Left hindlimb (tissue), 1 donor: Measurements from ENCODE around the gene PLEKHG5.
A peak's percentile ranks its signal among the peaks of the same experiment; 100 is the strongest.

Source experiments
- DNase-seq: peaks from one replicate; pipeline ENCODE4 v3.0.0-alpha.2; 2018

The PLEKHG5 gene

DNA sequence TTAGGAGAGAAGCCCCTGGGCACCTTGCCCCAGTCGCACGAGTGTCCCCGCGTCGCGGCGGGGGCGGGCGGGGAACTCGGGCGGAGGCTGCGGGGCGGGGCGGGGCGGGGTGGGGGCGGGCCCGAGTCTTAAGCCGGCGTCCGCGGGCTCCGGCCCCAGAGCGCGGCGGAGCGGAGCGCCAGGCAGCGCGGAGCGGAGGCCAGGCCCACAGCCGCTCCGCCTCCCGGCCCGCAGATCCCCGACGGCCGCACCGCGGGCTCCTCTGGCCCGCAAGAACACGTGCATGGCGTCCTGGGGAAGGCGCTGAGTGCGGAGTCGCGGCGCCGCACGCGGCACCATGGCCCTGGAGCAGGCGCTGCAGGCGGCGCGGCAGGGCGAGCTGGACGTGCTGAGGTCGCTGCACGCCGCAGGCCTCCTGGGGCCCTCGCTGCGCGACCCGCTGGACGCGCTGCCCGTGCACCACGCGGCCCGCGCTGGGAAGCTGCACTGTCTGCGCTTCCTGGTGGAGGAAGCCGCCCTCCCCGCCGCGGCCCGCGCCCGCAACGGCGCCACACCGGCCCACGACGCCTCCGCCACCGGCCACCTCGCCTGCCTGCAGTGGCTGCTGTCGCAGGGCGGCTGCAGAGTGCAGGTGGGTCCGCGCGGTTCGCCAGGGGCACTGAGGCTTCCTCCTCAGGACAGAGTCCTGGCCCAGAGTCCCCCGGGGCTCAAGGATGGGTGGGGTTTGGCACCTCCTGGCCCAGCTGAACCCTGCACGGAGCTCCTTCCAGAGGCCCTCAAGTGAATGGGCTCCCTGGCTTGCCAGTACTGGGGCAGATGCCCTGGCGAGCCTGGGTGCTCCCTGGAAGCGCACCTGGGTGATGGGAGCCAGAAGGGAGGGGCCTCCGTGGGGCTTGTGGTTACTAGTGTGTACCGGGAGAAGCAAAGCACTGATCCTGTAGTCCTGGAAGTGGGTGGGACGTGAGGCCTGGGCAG, 66.6 kb downstream of the PLEKHG5 start, which contains the start of gene ESPN:
TSS of gene ESPN (plus strand) at position 158 of the 975 bp plus-strand sequence. CDS start at position 338, 180 bp downstream.
- no peak for DNase-seq

DNA sequence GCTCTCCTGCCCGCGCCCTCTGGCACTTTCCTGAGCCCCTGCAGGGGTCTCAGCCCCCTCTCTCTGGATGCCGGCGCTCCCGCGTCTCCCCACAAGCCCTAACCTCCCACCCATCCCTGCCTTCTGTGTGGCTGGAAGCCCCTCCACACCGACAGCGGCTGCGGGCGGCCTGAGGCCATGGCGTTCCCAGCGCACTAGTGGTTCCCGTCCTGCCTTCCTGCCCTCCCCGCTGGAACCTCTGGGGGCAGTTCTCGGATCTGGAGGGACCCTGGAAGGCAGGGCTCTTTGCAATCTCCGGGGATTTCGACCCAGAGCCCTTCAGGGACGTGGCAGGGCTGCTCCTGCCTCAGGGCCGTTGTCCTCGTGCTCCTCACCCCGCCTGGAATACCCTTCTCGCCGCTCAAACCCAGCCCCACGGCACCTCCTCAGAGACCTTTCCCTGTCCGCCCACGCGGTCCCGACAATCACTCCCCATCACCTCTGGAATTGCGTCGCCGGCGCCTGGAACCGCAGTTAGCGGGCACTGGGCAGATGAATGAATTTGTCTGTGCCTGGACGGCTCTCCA, 67.4 kb downstream of the PLEKHG5 start:
- DNase-seq = no peak

DNA sequence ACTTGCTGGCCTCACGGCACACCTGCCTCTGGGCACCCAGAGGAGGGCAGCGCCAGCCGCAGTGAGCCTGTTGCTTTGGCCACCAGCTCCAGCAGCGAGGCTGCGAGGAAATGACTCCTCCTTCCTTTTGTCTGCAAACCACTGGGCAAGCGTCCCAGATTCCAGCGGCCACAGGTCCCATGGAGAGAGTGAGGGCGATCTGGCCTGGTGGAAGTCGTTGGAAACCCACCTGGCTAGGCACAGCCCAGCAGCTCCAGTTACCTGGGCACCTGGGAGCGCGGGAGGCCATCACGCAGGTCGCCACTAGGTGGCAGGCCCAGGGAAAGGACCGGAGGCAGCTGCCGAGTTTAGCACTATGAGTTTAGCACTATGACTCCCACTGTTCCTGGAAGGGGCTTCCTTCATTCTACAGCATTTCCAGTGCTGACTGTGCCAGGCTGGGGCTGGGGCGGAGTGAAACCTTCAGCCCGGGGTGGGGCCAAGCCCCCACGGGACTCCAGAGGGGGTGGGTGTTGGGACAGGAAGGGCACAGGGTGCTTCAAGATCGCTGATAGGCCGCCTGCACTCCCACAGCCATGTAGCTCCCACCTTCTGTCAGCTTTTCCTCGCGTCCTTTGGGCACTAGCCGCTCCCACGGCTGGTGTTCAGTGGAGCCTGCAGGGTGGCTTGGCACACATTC, 68.0 kb downstream of the PLEKHG5 start:
- DNase-seq = no peak

DNA sequence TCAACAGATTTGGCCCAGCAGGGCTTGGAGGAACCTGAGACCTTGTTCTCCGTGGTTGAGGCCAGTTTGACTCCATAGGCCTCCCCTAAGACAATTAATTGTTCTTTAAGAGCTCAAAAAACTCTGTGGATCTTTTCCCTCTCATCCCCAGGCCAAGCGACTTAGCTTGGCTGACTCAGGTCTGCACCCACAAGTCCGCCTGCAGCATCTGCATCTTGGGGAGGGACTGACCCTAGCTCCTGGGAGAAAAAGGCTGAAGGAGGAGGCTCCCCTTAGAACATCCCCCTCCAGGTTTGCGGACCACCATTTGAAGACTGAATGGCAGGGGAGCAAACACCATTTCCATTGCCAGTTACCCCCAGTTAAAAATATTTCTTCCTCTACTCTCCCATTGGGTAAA, 70.2 kb downstream of the PLEKHG5 start:
- no peak for DNase-seq

DNA sequence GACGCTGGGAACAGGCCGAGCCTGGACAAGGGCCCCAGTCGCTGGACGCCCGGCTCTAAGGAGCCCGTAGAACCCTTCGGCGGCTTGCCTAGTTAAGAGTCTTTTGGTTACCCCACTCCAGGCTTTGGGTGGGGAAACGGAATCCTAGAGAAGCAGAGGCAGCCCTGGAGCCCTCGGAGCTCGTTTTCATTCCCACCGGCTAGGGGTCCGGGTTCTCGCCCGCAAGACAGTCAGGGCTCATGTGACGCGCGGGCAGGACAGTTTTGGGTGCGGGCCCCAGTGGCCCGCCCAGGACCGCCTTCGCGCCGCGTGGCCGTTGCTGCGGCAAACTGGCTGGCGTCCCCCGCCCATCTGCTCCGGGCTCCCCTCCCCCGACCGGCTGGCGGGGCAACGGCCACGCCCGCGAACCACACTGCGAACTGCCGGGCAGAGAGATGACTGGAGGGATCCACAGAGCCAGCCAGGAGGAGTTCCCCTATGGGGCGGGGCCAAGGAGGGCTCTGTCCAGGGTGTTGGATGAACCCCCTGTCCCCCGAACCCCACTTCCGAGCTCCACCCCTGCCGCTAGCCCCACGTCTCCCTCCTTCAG, 70.9 kb downstream of the PLEKHG5 start:
- DNase-seq = peak; percentile 61

DNA sequence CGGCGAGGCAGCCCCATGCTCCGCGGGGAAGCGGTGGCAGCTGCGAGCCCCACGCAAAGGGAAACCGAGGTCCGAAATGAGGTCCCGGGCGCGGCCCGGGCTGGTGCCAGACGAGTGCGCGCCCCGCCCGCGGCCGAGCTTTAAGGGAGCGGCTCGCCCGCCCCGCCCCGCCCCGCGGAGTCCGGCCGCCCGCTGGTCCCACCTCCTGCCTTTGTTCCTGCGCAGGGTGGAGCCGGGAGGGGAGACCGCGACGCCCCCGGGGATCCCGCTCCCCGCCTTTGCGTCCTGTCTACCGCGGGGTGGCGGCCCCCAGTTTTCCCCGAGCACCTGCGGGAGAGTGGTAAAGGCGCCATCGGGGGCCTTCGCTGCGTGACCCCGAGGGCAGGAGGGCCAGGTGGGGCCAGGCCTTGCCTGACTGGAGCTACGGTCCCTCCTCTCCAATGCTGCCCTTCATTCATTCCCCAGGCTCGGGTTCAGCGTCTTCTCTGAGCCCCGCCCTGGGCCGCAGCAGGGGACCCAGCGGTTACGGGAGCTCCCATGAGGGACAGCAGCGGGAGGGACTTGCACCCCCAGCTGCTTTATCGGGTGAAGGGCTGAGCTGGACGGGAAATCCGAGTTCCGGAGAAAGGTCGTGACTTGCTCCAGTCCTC, 71.5 kb downstream of the PLEKHG5 start, which contains the start of gene HES2:
TSS of gene HES2 (minus strand) at position 116 of the 650 bp plus-strand sequence. CDS start at position 17, 99 bp downstream.
- no peak for DNase-seq

DNA sequence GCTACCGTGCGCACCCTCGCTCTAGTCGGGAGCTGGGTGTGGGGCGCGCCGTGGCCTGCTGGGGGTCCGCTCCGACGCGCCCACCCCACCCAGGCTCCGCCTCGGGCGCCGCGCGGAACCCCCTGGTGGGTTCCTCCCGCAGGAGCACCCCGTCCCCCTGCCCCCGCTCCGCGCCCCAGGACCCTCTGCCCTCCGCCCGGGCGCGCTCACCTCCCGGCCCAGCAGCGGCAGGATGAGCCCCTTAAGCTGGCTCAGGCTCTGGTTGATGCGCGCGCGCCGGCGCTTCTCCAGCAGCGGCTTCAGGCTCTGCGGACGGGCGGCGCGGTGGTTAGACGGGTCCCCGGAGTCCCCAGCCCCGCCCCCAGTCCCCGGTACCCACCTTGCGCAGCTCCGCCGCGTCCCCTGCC, 72.1 kb downstream of the PLEKHG5 start:
- no peak for DNase-seq

DNA sequence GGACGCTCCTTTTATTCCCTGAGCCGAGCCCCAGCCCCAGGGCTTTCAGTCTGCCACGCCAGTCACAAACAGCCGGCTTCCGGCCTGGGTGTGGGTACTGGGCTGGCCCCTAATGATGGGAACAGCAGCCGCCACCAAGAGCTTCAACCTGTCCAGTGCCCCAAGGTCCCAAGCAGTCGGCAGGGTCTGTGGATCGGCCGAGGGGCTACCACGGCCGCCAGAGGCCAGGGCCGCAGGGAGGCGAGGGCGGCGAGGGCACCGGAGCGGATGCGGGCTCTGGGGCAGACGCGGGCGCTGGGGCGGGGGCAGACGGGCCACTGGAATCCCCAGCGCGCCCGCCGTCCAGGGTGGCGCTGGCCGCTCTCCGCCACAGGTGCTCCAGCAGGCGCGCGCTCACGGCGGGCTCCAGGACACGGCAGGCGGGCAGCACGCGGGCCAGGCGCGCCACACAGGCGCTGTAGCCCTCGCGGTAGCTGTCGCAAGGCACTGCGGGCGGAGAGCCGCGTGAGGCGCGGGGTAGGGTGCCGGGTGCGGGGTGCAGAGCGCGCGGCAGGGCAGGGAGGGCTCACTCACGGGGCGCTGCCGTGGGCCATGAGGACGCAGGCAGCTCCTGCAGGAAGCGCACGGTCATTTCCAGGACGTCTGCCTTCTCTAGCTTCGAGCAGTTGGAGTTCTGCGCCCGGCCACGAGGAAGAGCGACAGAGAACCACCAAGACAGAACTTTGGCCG, 72.6 kb downstream of the PLEKHG5 start:
- no peak for DNase-seq

DNA sequence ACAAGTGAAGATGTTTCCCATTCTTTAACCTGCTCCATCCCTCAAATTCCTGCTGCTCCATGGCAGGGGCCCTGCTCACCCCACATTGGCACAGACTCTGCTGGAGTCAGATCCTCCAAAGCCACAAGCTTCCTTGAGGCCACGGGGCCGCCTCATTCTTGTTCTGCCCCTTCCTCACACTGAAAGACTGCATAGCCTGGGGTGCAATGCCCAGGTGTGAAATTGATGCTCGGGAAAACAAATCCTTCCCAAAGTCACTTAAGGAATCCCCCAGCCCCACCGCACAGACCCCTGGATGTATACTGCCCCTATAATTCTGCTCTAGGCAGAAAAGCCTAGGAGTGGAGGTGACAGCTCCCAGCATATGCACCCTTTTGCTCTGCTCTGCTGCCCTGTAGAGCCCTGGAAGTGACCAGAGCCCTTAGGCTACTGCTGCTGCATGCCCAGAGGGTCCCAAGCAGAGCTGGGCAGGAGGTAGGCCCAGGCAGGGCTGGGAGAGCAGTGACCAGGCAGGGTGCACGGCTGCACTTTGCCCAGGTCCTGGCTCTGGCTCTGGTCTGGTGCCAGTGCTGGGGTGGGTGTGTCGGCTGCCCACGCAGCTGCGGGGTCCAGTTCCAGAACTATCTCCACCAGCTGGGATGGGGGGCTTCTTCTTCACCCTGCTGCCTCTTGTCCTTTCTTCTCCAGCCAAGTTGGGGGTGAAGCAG, 73.4 kb downstream of the PLEKHG5 start:
- no peak for DNase-seq
